GM12892 (cell line): ENCODE measurements around the gene PTCD2.

Experiments used
- POLR2A ChIP-seq: IDR thresholded peaks from 2 replicates; pipeline ENCODE4 v1.6.1; 2011; ENCODE audit warnings: low read depth, low read length, control low read depth
- POLR2AphosphoS5 ChIP-seq: IDR thresholded peaks from 2 replicates; pipeline ENCODE4 v1.6.1; 2011; ENCODE audit warnings: low read depth, low read length, control low read depth
- TAF1 ChIP-seq: IDR thresholded peaks from 2 replicates; pipeline ENCODE4 v1.6.1; 2011; ENCODE audit warnings: low read depth, mild to moderate bottlenecking, control low read depth, low read length, borderline replicate concordance

- TF ChIP-seq POLR2A = no peak
- no peak for TF ChIP-seq TAF1
- TF ChIP-seq POLR2AphosphoS5 = no peak
Measured at GRCh38 chr5:72393052-72393451, 72.9 kb downstream of the PTCD2 start.
